NCI-H1048 (cell line): ENCODE measurements around the gene BBS9.

ENCODE experiments used
- DNase-seq: peaks from one replicate; lab custom pipeline; 2025; lab: John Stamatoyannopoulos, UW

Gene BBS9

GRCh38 chr7:33373195-33373594 is 243.8 kb downstream of the BBS9 start:
- no peak for DNase-seq

GRCh38 chr7:33379891-33380525 is 250.6 kb downstream of the BBS9 start:
- DNase-seq, result no peak

GRCh38 chr7:33388332-33388731 is 259.0 kb downstream of the BBS9 start:
- DNase-seq, result no peak

GRCh38 chr7:33392148-33392547 is 262.8 kb downstream of the BBS9 start:
- DNase-seq, result no peak

GRCh38 chr7:33393770-33394169 is 264.4 kb downstream of the BBS9 start:
- no peak for DNase-seq

- DNase-seq, result no peak
Observed at GRCh38 chr7:33395340-33395739, 266.0 kb downstream of the BBS9 start.

GRCh38 chr7:33399528-33400213 is 270.3 kb downstream of the BBS9 start:
- no peak for DNase-seq

- DNase-seq, result no peak
Observed at GRCh38 chr7:33400214-33400538, 270.8 kb downstream of the BBS9 start.

GRCh38 chr7:33410266-33410665 is 280.9 kb downstream of the BBS9 start:
- no peak for DNase-seq

- DNase-seq, result no peak
Observed at GRCh38 chr7:33411020-33411419, 281.7 kb downstream of the BBS9 start.

GRCh38 chr7:33412331-33412730 is 283.0 kb downstream of the BBS9 start:
- DNase-seq, result no peak

- DNase-seq, result no peak
Observed at GRCh38 chr7:33418251-33418701, 288.9 kb downstream of the BBS9 start.

GRCh38 chr7:33420311-33420940 is 291.1 kb downstream of the BBS9 start:
- DNase-seq, result no peak

- DNase-seq, result no peak
Observed at GRCh38 chr7:33421429-33421828, 292.1 kb downstream of the BBS9 start.

- no peak for DNase-seq
Observed at GRCh38 chr7:33422141-33422540, 292.8 kb downstream of the BBS9 start.

GRCh38 chr7:33422825-33423645 is 293.7 kb downstream of the BBS9 start:
- no peak for DNase-seq

- DNase-seq, result no peak
Observed at GRCh38 chr7:33423646-33424020, 294.3 kb downstream of the BBS9 start.

GRCh38 chr7:33425395-33425794 is 296.0 kb downstream of the BBS9 start:
- no peak for DNase-seq

- DNase-seq, result no peak
Observed at GRCh38 chr7:33425929-33426678, 296.7 kb downstream of the BBS9 start.

- no peak for DNase-seq
Observed at GRCh38 chr7:33428415-33428814, 299.1 kb downstream of the BBS9 start.

- no peak for DNase-seq
Observed at GRCh38 chr7:33431543-33431942, 302.2 kb downstream of the BBS9 start.

GRCh38 chr7:33432821-33433220 is 303.5 kb downstream of the BBS9 start:
- no peak for DNase-seq
